GM12892 (cell line): ENCODE results near the gene FAM83D.

Experiments used
- POLR2A ChIP-seq: IDR thresholded peaks from 2 replicates; pipeline ENCODE4 v1.6.1; 2011; ENCODE audit warnings: low read depth, low read length, control low read depth
- POLR2AphosphoS5 ChIP-seq: IDR thresholded peaks from 2 replicates; pipeline ENCODE4 v1.6.1; 2011; ENCODE audit warnings: low read depth, low read length, control low read depth
- TAF1 ChIP-seq: IDR thresholded peaks from 2 replicates; pipeline ENCODE4 v1.6.1; 2011; ENCODE audit warnings: low read depth, mild to moderate bottlenecking, control low read depth, low read length, borderline replicate concordance

DNA sequence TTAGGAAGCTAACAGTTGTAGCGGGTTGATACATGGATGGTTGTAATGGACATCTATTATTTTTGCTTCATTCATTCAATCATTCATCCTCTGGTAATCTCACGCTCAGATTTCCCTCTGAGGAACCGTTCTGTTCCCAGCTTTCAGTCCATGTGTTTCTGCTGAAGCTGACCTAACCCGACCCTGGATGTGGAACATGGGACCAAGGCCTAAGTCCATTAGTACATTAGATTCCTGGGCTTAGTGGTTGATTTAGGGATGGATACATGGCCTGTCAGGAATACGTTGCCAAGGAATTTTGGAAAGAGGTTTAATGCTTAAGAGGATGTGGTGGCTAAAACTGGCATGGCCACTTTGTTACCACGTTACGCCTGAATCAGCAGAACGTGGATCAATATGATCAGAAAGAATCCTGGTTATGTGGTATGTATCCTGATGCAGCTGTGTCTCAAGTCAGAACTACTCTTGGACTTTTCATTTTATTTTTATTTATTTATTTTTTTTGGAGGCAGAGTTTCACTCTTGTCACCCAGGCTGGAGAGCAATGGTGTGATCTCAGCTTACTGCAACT lies 31.8 kb downstream of the FAM83D start:
- TF ChIP-seq POLR2A (no peak), POLR2AphosphoS5 (no peak), TAF1 (no peak)
